SK-N-SH (cell line): Measurements from ENCODE around the gene FTO. TPM values are rescaled to one million over a fixed set of nuclear protein-coding genes. Genes with fewer than 3 reads are reported as not detected.

Experiments
- CTCF ChIA-PET: fragments of 300-600, 350-600 bp; formaldehyde crosslinking; extraction: SDS; loops from one replicate; lab custom pipeline; 2021; lab: Yijun Ruan, JAX
- POLR2A ChIA-PET: fragments of 350-600 bp; sonication (Branson Sonifier 250); formaldehyde crosslinking; extraction: SDS; loops from one replicate; lab custom pipeline; 2020; ENCODE audit warnings: antibody characterized with exemption, inconsistent platforms; lab: Yijun Ruan, JAX
- DNase-seq: peaks from one replicate; pipeline ENCODE4 v3.0.0; 2012
- H2AFZ ChIP-seq: fragments of 200-600 bp; sonication (generic); 2 replicates; pipeline ENCODE4 v1.8.1; 2016; ENCODE audit warnings: antibody characterized with exemption, mild to moderate bottlenecking, low read depth
- H3F3A ChIP-seq: fragments of 200-600 bp; sonication (generic); replicated peaks from 2 replicates; pipeline ENCODE3; 2016; ENCODE audit warnings: antibody characterized with exemption, mild to moderate bottlenecking; ENCODE audit not compliant: insufficient read depth
- H3K27ac ChIP-seq, 2 experiments: fragments of 200-500 bp in 1 of 2; fragments of 200-600 bp in 1 of 2; sonication (Bioruptor generic) in 1 of 2; sonication (generic), shearing (Covaris generic) in 1 of 2; 2 replicates each; pipeline versions ENCODE4 v1.5.1 to v1.6.1; 2014 to 2016; ENCODE audit warnings: low read depth in 2 of 2, inconsistent platforms in 1 of 2, low read length in 1 of 2, mild to moderate bottlenecking in 1 of 2, mixed read lengths in 1 of 2
- H3K27me3 ChIP-seq: fragments of 200-600 bp; sonication (generic), shearing (Covaris generic); 2 replicates; pipeline ENCODE4 v1.6.1; 2016; ENCODE audit warnings: mixed run types; ENCODE audit not compliant: insufficient read depth
- H3K36me3 ChIP-seq, 2 experiments: fragments of 200-500 bp in 1 of 2; fragments of 200-600 bp in 1 of 2; sonication (Bioruptor generic) in 1 of 2; sonication (generic) in 1 of 2; replicated peaks in 1 of 2; 2 replicates each; pipeline versions ENCODE3 to v1.5.1; 2014 to 2016; ENCODE audit warnings: low read length in 1 of 2, mild to moderate bottlenecking in 1 of 2; ENCODE audit not compliant: insufficient read depth in 2 of 2, control insufficient read depth in 1 of 2
- H3K4me1 ChIP-seq, 2 experiments: fragments of 200-500 bp in 1 of 2; fragments of 200-600 bp in 1 of 2; sonication (Bioruptor generic) in 1 of 2; sonication (generic), shearing (Covaris generic) in 1 of 2; 2 replicates each; pipeline versions ENCODE4 v1.5.1 to v1.6.1; 2014 to 2016; ENCODE audit warnings: low read depth in 1 of 2, low read length in 1 of 2, mixed run types in 1 of 2; ENCODE audit not compliant: insufficient read depth in 2 of 2, control insufficient read depth in 1 of 2
- H3K4me2 ChIP-seq: fragments of 200-600 bp; sonication (generic), shearing (Covaris generic); 2 replicates; pipeline ENCODE4 v1.6.1; 2017; ENCODE audit warnings: mixed run types
- H3K4me3 ChIP-seq, 2 experiments: fragments of 200-500 bp in 1 of 2; fragments of 200-600 bp in 1 of 2; sonication (Bioruptor generic) in 1 of 2; sonication (generic), shearing (Covaris generic) in 1 of 2; 2 replicates each; pipeline versions ENCODE4 v1.5.1 to v1.8.1; 2014 to 2016; ENCODE audit warnings: low read depth in 2 of 2, inconsistent platforms in 1 of 2, low read length in 1 of 2, mild to moderate bottlenecking in 1 of 2, mixed read lengths in 1 of 2, moderate library complexity in 1 of 2
- H3K79me2 ChIP-seq: fragments of 200-600 bp; sonication (generic); 2 replicates; pipeline ENCODE4 v1.8.1; 2017; ENCODE audit warnings: mild to moderate bottlenecking; ENCODE audit not compliant: insufficient read depth
- H3K9ac ChIP-seq: fragments of 200-600 bp; sonication (generic); 2 replicates; pipeline ENCODE4 v1.6.1; 2017; ENCODE audit warnings: mixed run types
- H3K9me2 ChIP-seq: fragments of 200-600 bp; sonication (generic); 2 replicates; pipeline ENCODE4 v1.6.1; 2017; ENCODE audit warnings: mixed run types
- H3K9me3 ChIP-seq: fragments of 200-600 bp; sonication (generic); 2 replicates; pipeline ENCODE4 v1.6.1; 2017; ENCODE audit warnings: mixed run types, mild to moderate bottlenecking, moderate library complexity
- H4K20me1 ChIP-seq: fragments of 200-600 bp; sonication (generic); 2 replicates; pipeline ENCODE4 v1.6.1; 2017; ENCODE audit warnings: mild to moderate bottlenecking, mixed run types; ENCODE audit not compliant: insufficient read depth
- CTCF ChIP-seq: fragments of 200-600 bp; sonication (generic); IDR thresholded peaks from 2 replicates; pipeline ENCODE4 v1.6.1; 2017; ENCODE audit warnings: antibody characterized with exemption, mild to moderate bottlenecking, moderate library complexity
- FOXJ3 ChIP-seq: sonication (generic); formaldehyde crosslinking; IDR thresholded peaks from 2 replicates; pipeline ENCODE4 v1.5.1; 2020; ENCODE audit warnings: mild to moderate bottlenecking, missing genetic modification reagents
- FOXM1 ChIP-seq: IDR thresholded peaks from 2 replicates; pipeline ENCODE4 v1.4.0; 2012; ENCODE audit warnings: low read depth, mild to moderate bottlenecking
- GABPA ChIP-seq: IDR thresholded peaks from 2 replicates; pipeline ENCODE4 v1.4.0; 2012; ENCODE audit warnings: low read depth, mild to moderate bottlenecking
- MEF2A ChIP-seq: IDR thresholded peaks from 2 replicates; pipeline ENCODE4 v1.4.0; 2012; ENCODE audit warnings: low read depth, borderline replicate concordance
- PBX3 ChIP-seq: IDR thresholded peaks from 2 replicates; pipeline ENCODE4; 2012
- POLR2AphosphoS5 ChIP-seq: IDR thresholded peaks from 2 replicates; pipeline ENCODE4 v1.6.1; 2012; ENCODE audit warnings: low read depth, low read length
- TCF12 ChIP-seq: IDR thresholded peaks from 2 replicates; pipeline ENCODE4 v1.4.0; 2012
- TEAD4 ChIP-seq: IDR thresholded peaks from 2 replicates; pipeline ENCODE4 v1.4.0; 2012; ENCODE audit warnings: mild to moderate bottlenecking, borderline replicate concordance; ENCODE audit not compliant: insufficient read depth
- USF1 ChIP-seq: IDR thresholded peaks from 2 replicates; pipeline ENCODE4 v1.4.0; 2012; ENCODE audit warnings: low read depth, borderline replicate concordance
- USF2 ChIP-seq: fragments of 150-350 bp; IDR thresholded peaks from 2 replicates; pipeline ENCODE4 v1.6.1; 2017; ENCODE audit warnings: antibody characterized with exemption, low read length, low read depth, borderline replicate concordance
- YY1 ChIP-seq: IDR thresholded peaks from 2 replicates; pipeline ENCODE4 v1.4.0; 2012; ENCODE audit warnings: low read depth, mild to moderate bottlenecking
- WGBS: methylation state at CpG from one replicate; pipeline ENCODE4 v1.1.6; 2017; ENCODE audit warnings: low lambda C conversion rate; 5-methylcytosine and 5-hydroxymethylcytosine counted together
- polyA plus RNA-seq, 3 experiments: library from polyadenylated mRNA; depleted of rRNA; stranded (reverse); fragments of >200 nt; gene quantifications; 2 replicates each; pipeline ENCODE4 v1.2.3, GENCODE V29; 2012
- TF ChIP-seq, protein P1 (sequence below): IDR thresholded peaks from 2 replicates; pipeline ENCODE4 v1.6.1; 2012; ENCODE audit warnings: mild to moderate bottlenecking, low read depth, low read length, moderate library complexity
- TF ChIP-seq, protein P2 (sequence below): fragments of 150-350 bp; IDR thresholded peaks from 2 replicates; pipeline ENCODE4 v1.6.1; 2016; ENCODE audit warnings: mild to moderate bottlenecking, low read depth, low read length
- TF ChIP-seq, protein P3 (sequence below): IDR thresholded peaks from 2 replicates; pipeline ENCODE4 v1.4.0; 2012; ENCODE audit warnings: low read depth

Gene FTO
- polyA plus RNA-seq, 1 of the 3 experiments (the other 2 are of a cell fraction): 41.2 TPM

- WGBS: 80% methylated on average over 11 of the region's 12 CpGs
- Histone ChIP-seq H3F3A (no peaks in the 10 kb centered on the region), H3K9me2 (no peaks in the 10 kb centered on the region), H3K4me3 (no peak overlapping the region), H3K4me1 (no peaks in the 10 kb centered on the region), H3K27ac (no peak overlapping the region), H3K79me2 (no peaks in the 10 kb centered on the region), H3K4me2 (no peak overlapping the region), H3K9ac (no peak overlapping the region)
- ChIA-PET CTCF (interaction anchor here (1.4 kb wide), 1 partner anchor 8 kb away, joined by 3 read pairs; no protein-coding TSS in a partner anchor), POLR2A (no interaction called here)
- no peak for TF ChIP-seq YY1
- no peak for TF ChIP-seq POLR2AphosphoS5
- TF ChIP-seq, protein P1, sequence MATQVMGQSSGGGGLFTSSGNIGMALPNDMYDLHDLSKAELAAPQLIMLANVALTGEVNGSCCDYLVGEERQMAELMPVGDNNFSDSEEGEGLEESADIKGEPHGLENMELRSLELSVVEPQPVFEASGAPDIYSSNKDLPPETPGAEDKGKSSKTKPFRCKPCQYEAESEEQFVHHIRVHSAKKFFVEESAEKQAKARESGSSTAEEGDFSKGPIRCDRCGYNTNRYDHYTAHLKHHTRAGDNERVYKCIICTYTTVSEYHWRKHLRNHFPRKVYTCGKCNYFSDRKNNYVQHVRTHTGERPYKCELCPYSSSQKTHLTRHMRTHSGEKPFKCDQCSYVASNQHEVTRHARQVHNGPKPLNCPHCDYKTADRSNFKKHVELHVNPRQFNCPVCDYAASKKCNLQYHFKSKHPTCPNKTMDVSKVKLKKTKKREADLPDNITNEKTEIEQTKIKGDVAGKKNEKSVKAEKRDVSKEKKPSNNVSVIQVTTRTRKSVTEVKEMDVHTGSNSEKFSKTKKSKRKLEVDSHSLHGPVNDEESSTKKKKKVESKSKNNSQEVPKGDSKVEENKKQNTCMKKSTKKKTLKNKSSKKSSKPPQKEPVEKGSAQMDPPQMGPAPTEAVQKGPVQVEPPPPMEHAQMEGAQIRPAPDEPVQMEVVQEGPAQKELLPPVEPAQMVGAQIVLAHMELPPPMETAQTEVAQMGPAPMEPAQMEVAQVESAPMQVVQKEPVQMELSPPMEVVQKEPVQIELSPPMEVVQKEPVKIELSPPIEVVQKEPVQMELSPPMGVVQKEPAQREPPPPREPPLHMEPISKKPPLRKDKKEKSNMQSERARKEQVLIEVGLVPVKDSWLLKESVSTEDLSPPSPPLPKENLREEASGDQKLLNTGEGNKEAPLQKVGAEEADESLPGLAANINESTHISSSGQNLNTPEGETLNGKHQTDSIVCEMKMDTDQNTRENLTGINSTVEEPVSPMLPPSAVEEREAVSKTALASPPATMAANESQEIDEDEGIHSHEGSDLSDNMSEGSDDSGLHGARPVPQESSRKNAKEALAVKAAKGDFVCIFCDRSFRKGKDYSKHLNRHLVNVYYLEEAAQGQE: no peak
- TF ChIP-seq PBX3: no peak
- TF ChIP-seq CTCF: no peak
- TF ChIP-seq GABPA: no peak
- no peak for TF ChIP-seq TCF12
- no peak for TF ChIP-seq USF2
- no peak for TF ChIP-seq MEF2A
- TF ChIP-seq FOXJ3 (CRISPR knock-in tag): no peak
- no peak for TF ChIP-seq TEAD4
- TF ChIP-seq, protein P2, sequence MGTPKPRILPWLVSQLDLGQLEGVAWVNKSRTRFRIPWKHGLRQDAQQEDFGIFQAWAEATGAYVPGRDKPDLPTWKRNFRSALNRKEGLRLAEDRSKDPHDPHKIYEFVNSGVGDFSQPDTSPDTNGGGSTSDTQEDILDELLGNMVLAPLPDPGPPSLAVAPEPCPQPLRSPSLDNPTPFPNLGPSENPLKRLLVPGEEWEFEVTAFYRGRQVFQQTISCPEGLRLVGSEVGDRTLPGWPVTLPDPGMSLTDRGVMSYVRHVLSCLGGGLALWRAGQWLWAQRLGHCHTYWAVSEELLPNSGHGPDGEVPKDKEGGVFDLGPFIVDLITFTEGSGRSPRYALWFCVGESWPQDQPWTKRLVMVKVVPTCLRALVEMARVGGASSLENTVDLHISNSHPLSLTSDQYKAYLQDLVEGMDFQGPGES: no peak
- no peak for TF ChIP-seq FOXM1
- TF ChIP-seq, protein P3, sequence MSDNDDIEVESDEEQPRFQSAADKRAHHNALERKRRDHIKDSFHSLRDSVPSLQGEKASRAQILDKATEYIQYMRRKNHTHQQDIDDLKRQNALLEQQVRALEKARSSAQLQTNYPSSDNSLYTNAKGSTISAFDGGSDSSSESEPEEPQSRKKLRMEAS: no peak
- no peak for TF ChIP-seq USF1
- TF ChIP-seq, all 33 proteins: peak for 0
- H3K27me3 ChIP-seq: no peaks in the 10 kb centered on the region
- no peaks in the 10 kb centered on the region for H4K20me1 ChIP-seq
- DNase-seq: no peak
- no peak overlapping the region for H2AFZ ChIP-seq
- H3K36me3 ChIP-seq: no peaks in the 10 kb centered on the region
- H3K9me3 ChIP-seq: no peaks in the 10 kb centered on the region
These were observed 461.4 kb downstream of the FTO start for GRCh38 chr16:54165174-54165911.
